GM21723 (cell line): ENCODE measurements around the gene BRSK2.
"Not testable (repeated sequence)": the region's sequence is repeated elsewhere in the genome, so short reads cannot be mapped to it uniquely, and the experiment has no call there.

Source experiments
- ATAC-seq: cut with Tn5 transposase; IDR thresholded peaks from one replicate; pipeline ENCODE4 v1.9.1; 2021; ENCODE audit warnings: mild to moderate bottlenecking, moderate library complexity; ENCODE audit not compliant: unreplicated experiment

BRSK2 gene

DNA sequence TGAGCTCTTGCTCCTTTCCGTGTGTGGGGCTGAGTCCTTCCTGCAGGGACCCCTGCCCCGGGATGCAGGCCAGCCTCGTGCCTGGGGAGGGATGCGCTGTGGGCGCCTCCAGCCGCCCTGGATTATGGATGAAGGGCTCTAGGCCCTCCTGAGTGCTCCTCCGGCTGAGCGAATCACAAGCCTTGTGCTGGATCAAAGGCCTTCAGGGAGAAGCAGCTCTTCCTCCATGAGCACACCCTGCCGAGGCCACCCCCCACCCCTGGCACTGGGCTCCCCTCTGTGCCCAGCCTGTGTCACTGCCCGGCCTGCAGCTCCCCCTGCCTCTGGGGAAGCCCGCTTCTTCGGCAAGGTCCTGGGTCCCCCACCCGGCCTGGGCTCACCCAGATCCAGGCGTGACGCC lies 43.8 kb downstream of the BRSK2 start:
- no peak for ATAC-seq

- no peak for ATAC-seq
Observed at GRCh38 chr11:1433977-1434640, 44.4 kb downstream of the BRSK2 start.

- ATAC-seq: not testable (repeated sequence)
Observed at GRCh38 chr11:1435479-1435819, 45.7 kb downstream of the BRSK2 start.

GRCh38 chr11:1435820-1436467 lies 46.2 kb downstream of the BRSK2 start:
- ATAC-seq: no peak

DNA sequence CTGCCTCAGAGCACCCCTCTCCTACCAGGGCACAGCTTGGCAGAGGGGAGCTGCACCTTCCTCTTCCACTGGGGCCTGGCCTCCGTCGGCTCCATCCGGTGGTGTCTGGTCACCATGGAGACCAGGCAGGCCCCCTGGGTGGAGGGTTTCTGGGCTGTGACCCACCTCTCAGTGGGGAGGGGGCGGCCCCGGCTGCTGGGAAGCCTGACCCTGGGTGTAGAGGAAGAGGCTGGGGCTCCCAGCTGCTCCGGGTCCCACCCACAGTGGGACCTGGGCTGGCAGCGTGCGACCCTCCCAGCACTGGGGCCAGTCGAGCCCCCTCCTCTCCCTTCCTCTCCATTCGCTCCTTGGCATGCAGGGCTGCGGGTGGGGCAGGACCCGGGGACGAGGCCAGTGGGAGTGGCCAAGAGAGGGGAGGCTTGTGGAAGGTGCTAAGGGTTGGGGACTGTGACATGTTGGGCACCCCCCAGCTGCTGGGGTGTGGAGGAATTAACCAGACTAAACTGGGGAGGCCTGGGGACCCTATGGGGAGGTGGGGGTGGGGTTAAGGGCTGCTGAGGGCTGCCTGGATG lies 46.8 kb downstream of the BRSK2 start:
- no peak for ATAC-seq

- no peak for ATAC-seq
Observed at GRCh38 chr11:1437500-1437899, 47.8 kb downstream of the BRSK2 start.

DNA sequence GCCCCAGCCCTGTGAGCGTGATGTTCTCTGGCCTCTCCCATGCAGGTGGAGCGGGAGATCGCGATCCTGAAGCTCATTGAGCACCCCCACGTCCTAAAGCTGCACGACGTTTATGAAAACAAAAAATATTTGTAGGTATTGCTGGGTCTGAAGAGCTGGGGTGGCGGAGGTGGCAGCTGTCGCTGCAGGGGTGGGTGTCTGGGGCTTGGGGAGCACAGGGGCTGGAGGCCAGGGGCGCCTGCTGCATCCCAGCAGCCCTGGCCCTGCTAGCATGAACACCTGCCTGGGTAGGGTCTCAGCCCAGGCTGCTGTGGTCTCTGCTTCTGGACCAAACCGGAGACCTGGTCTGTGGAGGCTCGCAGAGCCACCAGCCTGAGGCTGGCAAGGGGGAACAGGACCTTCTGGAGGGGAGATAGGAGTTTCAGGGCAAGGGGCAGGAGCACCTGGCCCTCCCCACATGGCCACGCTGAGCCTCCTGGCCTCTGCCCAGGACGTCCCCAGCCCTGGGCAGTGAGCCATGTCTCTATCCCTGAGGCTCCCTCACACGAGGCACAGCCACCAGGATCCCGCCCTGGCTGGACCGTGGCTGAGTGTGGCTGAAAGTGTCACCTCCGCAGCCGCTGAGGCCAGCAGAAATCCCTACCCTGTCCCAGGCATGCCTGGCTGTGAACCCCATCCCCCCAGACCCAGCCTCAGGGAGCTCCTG lies 48.7 kb downstream of the BRSK2 start:
- no peak for ATAC-seq

DNA sequence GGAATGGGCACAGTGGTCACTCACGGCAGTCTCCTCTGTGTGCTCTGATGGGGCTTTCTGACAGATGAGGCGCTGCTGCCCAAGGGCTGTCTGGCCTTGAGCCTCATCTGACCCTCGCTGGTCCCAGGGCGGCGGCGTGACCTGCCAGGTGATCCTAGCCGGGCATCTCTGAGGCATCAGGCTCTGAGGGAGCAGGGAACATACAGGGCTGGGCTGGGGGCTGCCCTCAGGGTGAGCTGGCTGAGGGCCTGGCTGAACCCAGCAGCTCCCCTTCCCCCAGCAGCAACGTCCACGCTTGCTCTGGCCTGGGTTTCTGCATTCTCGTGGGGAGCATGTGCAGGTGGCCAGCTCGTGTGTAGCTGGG lies 49.2 kb downstream of the BRSK2 start:
- no peak for ATAC-seq

DNA sequence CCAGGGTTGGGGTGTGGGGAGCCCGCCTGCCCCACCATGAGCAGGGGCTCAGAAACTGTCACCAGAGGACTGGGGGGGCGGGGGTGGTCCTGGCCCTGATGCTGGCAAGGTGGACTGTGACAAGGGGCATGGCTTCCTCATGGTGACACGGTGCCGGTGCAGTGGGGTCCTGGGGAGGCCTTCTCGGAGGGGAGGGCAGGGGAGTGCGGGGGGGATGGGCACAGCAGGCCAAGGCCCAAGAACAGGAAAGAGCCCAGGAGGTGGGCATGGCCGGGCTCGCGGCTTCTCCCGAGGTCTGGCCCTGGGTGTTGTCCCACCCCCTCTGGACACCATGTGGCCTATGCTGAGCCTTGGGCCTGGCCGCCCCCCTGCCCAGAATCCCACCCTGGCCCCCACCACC lies 49.6 kb downstream of the BRSK2 start:
- ATAC-seq: no peak

DNA sequence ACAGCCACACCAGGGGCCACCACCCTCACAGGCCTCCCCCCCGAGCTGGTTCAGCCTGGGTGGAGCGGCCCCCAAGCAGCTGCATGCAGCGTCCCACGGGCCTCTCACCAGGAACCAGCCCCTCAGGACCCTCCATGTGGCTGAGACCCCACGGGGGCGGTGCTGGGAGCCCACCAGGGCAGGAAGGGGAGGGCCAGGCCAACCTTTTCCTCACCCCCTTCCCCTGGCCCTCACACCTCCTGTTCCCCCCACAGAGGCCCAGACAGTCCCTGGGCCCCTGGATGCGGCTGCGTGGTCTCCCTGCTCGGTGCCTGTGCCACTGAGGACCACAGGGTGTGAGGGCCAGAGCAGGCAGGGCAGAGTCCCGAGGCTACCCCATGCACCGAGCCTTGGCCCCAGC lies 50.3 kb downstream of the BRSK2 start:
- no peak for ATAC-seq

DNA sequence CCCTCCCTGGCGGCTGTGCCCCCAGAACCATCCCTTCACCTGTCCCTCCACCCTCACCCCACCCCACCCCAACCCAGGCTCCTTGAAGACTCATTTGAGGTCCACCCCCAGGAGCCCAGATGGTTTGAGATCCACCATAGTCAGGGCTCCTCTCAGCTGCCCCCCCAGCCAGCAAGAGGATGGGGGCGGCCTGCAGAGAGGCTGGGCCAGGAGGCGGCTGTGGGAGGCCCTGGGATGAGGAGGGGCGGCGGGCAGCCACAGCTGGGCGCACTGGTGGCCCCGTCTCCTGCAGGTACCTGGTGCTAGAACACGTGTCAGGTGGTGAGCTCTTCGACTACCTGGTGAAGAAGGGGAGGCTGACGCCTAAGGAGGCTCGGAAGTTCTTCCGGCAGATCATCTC lies 50.8 kb downstream of the BRSK2 start:
- ATAC-seq: no peak

- ATAC-seq: no peak
Observed at GRCh38 chr11:1442163-1442562, 52.4 kb downstream of the BRSK2 start.

DNA sequence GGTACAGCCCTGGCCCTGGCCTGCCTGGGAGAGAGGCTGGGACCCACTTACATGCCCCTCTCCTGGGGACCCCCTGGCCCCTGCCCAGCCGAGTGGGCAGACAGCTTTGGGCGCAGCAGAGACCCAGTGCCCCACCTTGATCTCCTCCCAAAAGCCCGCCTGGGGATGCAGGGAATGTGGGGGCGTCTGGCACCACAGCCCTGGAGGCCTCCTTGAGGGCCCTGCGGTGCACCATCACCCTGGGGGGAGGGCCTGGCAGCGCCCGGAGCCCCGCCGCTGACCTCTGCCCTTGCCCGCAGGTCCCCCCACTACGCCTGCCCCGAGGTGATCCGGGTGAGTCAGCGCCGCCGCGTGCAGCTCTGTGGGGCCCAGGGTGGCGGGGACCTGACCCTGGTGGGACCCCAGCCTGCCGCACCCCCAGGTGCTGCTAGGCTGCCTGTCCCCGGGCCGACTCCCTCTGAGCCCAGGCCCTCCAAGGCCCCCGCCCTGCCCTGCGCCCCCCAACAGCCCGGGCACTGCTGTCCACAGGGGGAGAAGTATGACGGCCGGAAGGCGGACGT lies 53.2 kb downstream of the BRSK2 start:
- ATAC-seq: no peak

GRCh38 chr11:1443737-1444136 lies 54.0 kb downstream of the BRSK2 start:
- ATAC-seq: no peak

DNA sequence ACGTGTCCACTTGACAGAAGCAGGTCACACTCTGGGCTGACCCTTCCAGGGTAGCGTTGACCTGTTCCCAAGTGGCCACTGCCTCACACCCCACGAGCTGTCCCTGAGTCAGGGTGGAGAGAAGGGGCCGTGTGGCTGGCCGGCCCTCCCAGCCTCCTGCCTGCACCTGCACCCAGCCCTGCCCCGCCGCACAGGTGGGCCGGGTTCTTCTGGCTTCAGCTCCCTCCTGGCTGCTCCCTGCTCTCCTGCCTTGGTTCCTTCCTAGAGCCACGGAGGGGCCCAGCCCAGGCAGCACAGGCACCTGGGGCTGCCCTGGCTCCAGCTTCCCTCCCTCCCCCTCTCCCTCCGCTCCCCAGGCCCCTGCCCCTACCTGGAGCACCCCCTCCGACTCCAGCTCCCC lies 54.6 kb downstream of the BRSK2 start:
- no peak for ATAC-seq

GRCh38 chr11:1444823-1445422 lies 55.2 kb downstream of the BRSK2 start:
- no peak for ATAC-seq

GRCh38 chr11:1445741-1446445 lies 56.2 kb downstream of the BRSK2 start:
- no peak for ATAC-seq

DNA sequence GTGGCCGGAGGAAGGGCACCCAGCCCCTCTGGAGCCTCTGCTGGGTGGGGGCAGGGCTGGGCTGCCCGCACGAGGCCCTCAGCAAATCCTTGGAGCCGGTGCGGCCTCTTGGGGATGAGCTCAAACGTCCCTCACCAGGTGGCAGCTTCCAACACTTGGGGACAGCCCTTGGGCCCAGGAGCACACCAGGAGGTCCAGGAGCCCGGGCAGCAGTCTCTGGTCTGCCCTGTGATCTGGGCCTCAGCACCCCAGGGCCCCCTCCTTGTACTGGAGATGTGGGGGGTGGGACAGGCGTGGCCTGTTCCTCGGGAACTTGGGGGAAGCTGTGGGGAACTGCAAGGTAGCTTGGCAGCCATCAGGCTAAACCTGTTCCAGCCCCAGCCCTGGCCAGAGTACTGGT lies 56.9 kb downstream of the BRSK2 start:
- no peak for ATAC-seq

GRCh38 chr11:1447845-1448825 lies 58.4 kb downstream of the BRSK2 start:
- no peak for ATAC-seq

DNA sequence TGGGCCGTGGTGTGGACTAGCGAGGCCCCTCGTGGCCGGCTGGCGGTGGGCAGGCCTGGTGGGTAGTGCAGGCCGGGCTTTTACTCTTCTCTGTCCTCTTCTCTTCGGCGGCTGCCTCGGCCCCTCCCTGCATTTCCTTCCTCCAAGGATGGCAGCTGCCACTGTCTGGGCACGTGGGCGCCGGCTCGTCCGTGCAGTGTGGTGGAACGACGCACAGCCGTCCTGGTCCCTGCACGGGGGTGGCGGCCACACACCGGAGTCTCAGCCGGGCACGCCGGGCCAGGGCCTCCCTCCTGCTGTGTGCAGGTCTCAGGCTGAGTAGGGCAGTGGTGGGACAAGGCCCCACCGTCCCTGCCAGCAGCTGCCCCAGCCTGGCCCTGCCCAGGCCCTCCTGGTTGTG lies 59.1 kb downstream of the BRSK2 start:
- ATAC-seq: no peak
